T-helper 2 cell treated with Interferon-gamma antibody and Interleukin-4, amounts not matched to agents 5 μg/mL and 100 μg/mL, for 36 hours (primary cell): Measurements from ENCODE around the gene SLC9A8.

Source experiments
- DNase-seq: peaks from one replicate; pipeline ENCODE4 v3.0.0; 2021; ENCODE audit warnings: low spot score
- H3K27ac Mint-ChIP-seq: one replicate; pipeline ENCODE4 v1.8.0; 2021; ENCODE audit warnings: mild to moderate bottlenecking, mixed read lengths
- H3K27me3 Mint-ChIP-seq: one replicate; pipeline ENCODE4 v1.8.0; 2021; ENCODE audit warnings: low read depth, mixed read lengths
- H3K36me3 Mint-ChIP-seq: one replicate; pipeline ENCODE4 v1.8.0; 2021; ENCODE audit warnings: low read depth, mixed read lengths
- H3K4me1 Mint-ChIP-seq: one replicate; pipeline ENCODE4 v1.8.0; 2021; ENCODE audit warnings: low read depth, mixed read lengths
- H3K4me3 Mint-ChIP-seq: one replicate; pipeline ENCODE4 v1.8.0; 2022; ENCODE audit warnings: mild to moderate bottlenecking, moderate library complexity, mixed read lengths
- H3K9me3 Mint-ChIP-seq: one replicate; pipeline ENCODE4 v1.8.0; 2021; ENCODE audit warnings: mixed read lengths

SLC9A8 gene

GRCh38 chr20:49877386-49877921, 64.8 kb downstream of the SLC9A8 start:
- no peak for DNase-seq
- Mint-ChIP-seq H3K4me1 (no peaks in the 10 kb centered on the region), H3K36me3 (peaks cover 29% of the 10 kb centered on the region), H3K9me3 (no peaks in the 10 kb centered on the region), H3K4me3 (no peak overlapping the region), H3K27ac (no peak overlapping the region), H3K27me3 (no peaks in the 10 kb centered on the region)

- Mint-ChIP-seq H3K9me3 (no peaks in the 10 kb centered on the region), H3K27me3 (no peaks in the 10 kb centered on the region), H3K27ac (no peak overlapping the region), H3K4me1 (no peaks in the 10 kb centered on the region), H3K36me3 (peaks cover 30% of the 10 kb centered on the region), H3K4me3 (no peak overlapping the region)
- DNase-seq: no peak
Measured at GRCh38 chr20:49878977-49879376, 66.3 kb downstream of the SLC9A8 start.

DNA sequence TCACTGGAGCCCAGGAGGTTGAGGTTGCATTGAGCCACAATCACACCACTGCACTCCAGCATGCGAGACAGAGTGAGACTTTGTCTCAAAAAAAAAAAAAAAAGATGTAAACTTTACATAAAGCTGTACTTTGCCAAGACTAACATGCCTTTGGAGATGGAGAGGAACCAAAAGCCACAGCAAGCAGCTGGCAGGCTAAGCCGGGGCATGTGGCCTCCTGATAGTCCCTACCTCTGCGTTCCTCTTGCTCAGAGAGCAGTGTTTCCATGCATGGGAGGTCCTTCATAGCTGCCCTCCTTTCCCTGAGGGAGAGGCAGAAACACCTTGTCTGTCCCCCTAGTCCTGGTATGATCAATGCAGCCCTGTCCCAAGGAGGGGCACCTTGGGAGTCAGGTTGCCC, 67.5 kb downstream of the SLC9A8 start:
- no peak overlapping the region for H3K4me3 Mint-ChIP-seq
- DNase-seq: no peak
- no peaks in the 10 kb centered on the region for H3K4me1 Mint-ChIP-seq
- H3K27ac Mint-ChIP-seq: no peak overlapping the region
- H3K36me3 Mint-ChIP-seq: peaks cover 26% of the 10 kb centered on the region
- H3K27me3 Mint-ChIP-seq: no peaks in the 10 kb centered on the region
- H3K9me3 Mint-ChIP-seq: no peaks in the 10 kb centered on the region

- peaks cover 26% of the 10 kb centered on the region for H3K36me3 Mint-ChIP-seq
- H3K4me1 Mint-ChIP-seq: no peaks in the 10 kb centered on the region
- no peaks in the 10 kb centered on the region for H3K9me3 Mint-ChIP-seq
- no peak overlapping the region for H3K27ac Mint-ChIP-seq
- H3K27me3 Mint-ChIP-seq: no peaks in the 10 kb centered on the region
- no peak overlapping the region for H3K4me3 Mint-ChIP-seq
- no peak for DNase-seq
Measured at GRCh38 chr20:49880724-49881445, 68.3 kb downstream of the SLC9A8 start.

GRCh38 chr20:49882171-49882970, 69.7 kb downstream of the SLC9A8 start:
- Mint-ChIP-seq H3K27ac (no peak overlapping the region), H3K4me3 (no peak overlapping the region), H3K4me1 (no peaks in the 10 kb centered on the region), H3K27me3 (no peaks in the 10 kb centered on the region), H3K36me3 (peaks cover 28% of the 10 kb centered on the region), H3K9me3 (no peaks in the 10 kb centered on the region)
- no peak for DNase-seq

DNA sequence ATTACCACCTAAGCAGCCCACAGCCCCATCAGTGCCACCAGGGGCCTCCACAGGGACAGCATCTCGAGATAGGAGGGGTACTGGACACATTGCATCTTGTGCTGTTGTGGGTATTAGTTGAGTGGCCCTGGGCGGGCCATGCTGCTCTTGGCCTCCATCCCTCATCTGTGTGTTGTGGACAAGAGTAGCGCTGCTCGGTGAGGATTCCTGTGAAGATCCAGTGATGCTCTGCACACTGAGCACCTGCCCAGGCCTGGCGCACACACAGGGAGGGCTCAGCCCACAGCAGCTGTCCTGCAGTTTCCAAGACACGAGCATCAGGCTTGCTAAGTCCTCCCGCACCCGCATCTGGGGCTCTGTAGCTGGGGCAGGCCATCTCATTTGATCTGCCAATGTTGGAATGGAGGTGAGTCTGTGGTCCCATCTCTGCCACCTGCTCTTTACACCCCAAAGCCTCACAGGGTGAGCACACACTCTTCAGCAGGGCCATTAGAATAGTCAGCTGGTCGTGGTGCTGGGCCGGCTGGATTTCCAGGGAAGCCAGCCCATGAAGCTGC, 70.7 kb downstream of the SLC9A8 start:
- Mint-ChIP-seq H3K27me3 (no peaks in the 10 kb centered on the region), H3K4me1 (peaks cover under 1% of the 10 kb centered on the region), H3K36me3 (peaks cover 28% of the 10 kb centered on the region), H3K4me3 (no peak overlapping the region), H3K9me3 (no peaks in the 10 kb centered on the region), H3K27ac (no peak overlapping the region)
- no peak for DNase-seq

DNA sequence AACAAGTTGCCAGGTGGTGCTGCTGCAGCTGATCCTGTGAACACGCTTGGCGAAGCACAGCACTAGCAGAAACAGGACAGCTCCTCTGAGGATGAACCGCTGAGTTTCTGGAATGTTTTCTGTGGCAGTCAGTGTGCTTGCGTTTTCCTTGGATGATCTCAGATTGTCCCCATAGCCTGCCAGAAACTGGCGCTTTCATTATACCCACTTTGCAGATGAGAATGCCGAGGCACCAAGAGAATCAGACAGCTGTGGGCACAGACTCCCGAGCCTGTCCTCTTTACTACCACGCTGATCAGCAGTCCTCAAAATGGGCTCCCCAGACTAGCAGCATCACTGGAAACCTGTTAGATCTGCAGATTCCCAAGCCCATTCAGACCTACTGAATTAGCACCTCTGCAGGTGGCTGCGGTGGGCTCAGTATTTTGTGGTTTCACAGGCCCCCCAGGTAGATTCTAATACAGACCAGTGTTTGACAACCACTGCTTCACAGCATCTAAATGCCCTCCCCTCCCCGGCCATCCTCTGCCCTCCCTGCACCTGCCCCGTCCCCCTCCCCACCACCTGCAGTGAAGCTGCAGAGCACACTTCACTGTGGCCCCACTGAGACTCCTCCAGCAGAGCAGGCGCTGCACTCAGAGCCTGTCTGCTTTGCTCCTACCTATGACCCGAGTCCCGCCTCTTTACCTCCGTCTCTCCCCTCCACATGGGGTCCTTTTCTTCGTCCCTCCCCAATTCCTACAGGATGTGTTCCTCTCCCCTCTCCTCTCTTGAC, 73.1 kb downstream of the SLC9A8 start:
- DNase-seq: no peak
- H3K27me3 Mint-ChIP-seq: no peaks in the 10 kb centered on the region
- H3K4me3 Mint-ChIP-seq: no peak overlapping the region
- H3K27ac Mint-ChIP-seq: no peak overlapping the region
- peaks cover 39% of the 10 kb centered on the region for H3K36me3 Mint-ChIP-seq
- H3K4me1 Mint-ChIP-seq: peaks cover 5% of the 10 kb centered on the region
- H3K9me3 Mint-ChIP-seq: no peaks in the 10 kb centered on the region

GRCh38 chr20:49886571-49887213, 74.1 kb downstream of the SLC9A8 start:
- DNase-seq: no peak
- Mint-ChIP-seq H3K36me3 (peaks cover 36% of the 10 kb centered on the region), H3K4me3 (no peak overlapping the region), H3K27me3 (no peaks in the 10 kb centered on the region), H3K4me1 (peaks cover 5% of the 10 kb centered on the region), H3K27ac (no peak overlapping the region), H3K9me3 (no peaks in the 10 kb centered on the region)

GRCh38 chr20:49887251-49888211, 74.9 kb downstream of the SLC9A8 start:
- H3K27ac Mint-ChIP-seq: peak overlapping the region; percentile 77

DNA sequence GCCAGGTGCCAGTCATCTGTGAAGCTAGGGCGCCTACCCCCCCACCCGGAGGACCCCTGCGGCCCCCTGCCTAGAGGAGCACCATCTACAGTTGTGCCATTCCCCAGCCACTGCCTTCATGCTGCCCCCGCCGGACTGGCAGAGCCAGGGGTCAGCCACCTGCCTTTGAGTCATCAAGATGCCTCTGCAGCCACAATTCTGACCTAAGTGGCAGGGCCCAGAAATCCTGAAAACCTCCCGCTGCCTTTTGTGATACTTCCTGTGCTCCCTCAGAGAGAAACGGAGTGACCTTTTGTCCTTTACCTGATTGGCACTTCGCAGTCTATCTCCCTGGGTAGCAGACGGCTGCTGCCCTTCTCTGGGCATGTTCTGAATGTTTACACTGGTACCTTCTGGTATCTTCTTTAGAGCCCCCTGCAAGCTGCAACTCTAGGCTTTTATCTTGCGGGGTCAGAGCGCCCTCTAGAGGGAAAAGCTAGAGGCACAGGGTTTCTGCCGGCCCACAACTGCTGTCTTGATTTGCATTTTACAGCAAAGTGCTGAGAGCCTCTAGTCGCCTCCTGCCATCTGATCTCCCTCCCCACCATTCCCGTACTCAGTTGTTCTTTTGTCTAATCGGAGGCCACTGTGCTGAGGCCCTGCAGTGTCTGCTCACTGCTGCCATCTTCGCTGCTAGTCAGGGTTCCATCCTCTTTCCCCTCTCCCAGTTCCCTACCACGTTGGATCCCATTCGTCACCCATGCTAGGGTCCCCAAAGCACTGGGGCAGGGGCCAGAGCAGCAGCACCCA, 75.8 kb downstream of the SLC9A8 start:
- Mint-ChIP-seq H3K36me3 (peaks cover 28% of the 10 kb centered on the region), H3K9me3 (no peaks in the 10 kb centered on the region), H3K27me3 (no peaks in the 10 kb centered on the region), H3K4me3 (no peak overlapping the region), H3K27ac (peak overlapping the region; percentile 58), H3K4me1 (peaks cover 12% of the 10 kb centered on the region)
- peak; percentile 22 for DNase-seq

More at GRCh38 chr20:49887251-49888211, 74.9 kb downstream of the SLC9A8 start:
- peaks cover 6% of the 10 kb centered on the region for H3K4me1 Mint-ChIP-seq
- no peaks in the 10 kb centered on the region for H3K27me3 Mint-ChIP-seq
- H3K4me3 Mint-ChIP-seq: no peak overlapping the region
- H3K9me3 Mint-ChIP-seq: no peaks in the 10 kb centered on the region
- DNase-seq: no peak
- peaks cover 28% of the 10 kb centered on the region for H3K36me3 Mint-ChIP-seq

- Mint-ChIP-seq H3K27me3 (no peaks in the 10 kb centered on the region), H3K4me3 (no peak overlapping the region), H3K36me3 (peaks cover 26% of the 10 kb centered on the region), H3K27ac (peak overlapping the region; percentile 41), H3K4me1 (peaks cover 21% of the 10 kb centered on the region), H3K9me3 (no peaks in the 10 kb centered on the region)
- no peak for DNase-seq
Measured at GRCh38 chr20:49889001-49889934, 76.6 kb downstream of the SLC9A8 start.
